ENCODE data around the gene EEF2KMT. TPM values are rescaled to one million over a fixed set of nuclear protein-coding genes. Genes with fewer than 3 reads are reported as not detected.

EEF2KMT gene
- total and polyA plus RNA-seq, 2 of the 8 experiments (the other 6 are each of a cell fraction or from before 2014, with no cell fraction given): 35.8 to 37.0 TPM

- Histone ChIP-seq H4K8ac (ENCODE audit: extremely low read depth, insufficient read depth, low read length) (no peak overlapping the region; the same call in 1 of the 2 replicates), H3K36me3 (ENCODE audit: control insufficient read depth in 2 of 4, insufficient read depth in 4 of 4, low read length in 3 of 4) (no peaks in the 10 kb centered on the region), H3K4me1 (replicated peaks in 1 of 4; ENCODE audit: control insufficient read depth in 3 of 4, insufficient read depth in 4 of 4, low read length in 3 of 4) (peaks cover 0 to 21% (median 14%) of the 10 kb centered on the region in 4 experiments; a peak in 6 of 7 replicates), H3K27ac (ENCODE audit: low read depth, low read length) (no peak overlapping the region), H3K9me3 (ENCODE audit: insufficient read depth in 2 of 2, low read depth in 1 of 2, low read length in 1 of 2) (no peaks in the 10 kb centered on the region), H3K18ac (ENCODE audit: extremely low read depth, low read length) (peak overlapping the region; percentile 73; the same call in 1 of the 2 replicates), H3K4ac (replicated peaks; ENCODE audit: insufficient read length, low read depth, low read length) (no peak overlapping the region), H2BK15ac (ENCODE audit: low read length) (0 out of 2 replicates have a peak overlapping the region, but pooled peaks have one; percentile 49), H3K23ac (ENCODE audit: insufficient read length) (no peak overlapping the region), H2BK120ac (replicated peaks; ENCODE audit: low read depth, low read length) (no peak overlapping the region), H3K79me2 (ENCODE audit: control insufficient read depth in 1 of 2, insufficient read depth in 2 of 2, low read length in 2 of 2) (no peaks in the 10 kb centered on the region), H3K9ac (replicated peaks in 1 of 4; ENCODE audit: extremely low read depth in 1 of 4, low read depth in 3 of 4, low read length in 3 of 4) (no peak overlapping the region), H4K20me1 (replicated peaks in 1 of 2; ENCODE audit: control insufficient read depth in 1 of 2, insufficient read depth in 2 of 2, low read length in 2 of 2) (no peaks in the 10 kb centered on the region), H2AK5ac (ENCODE audit: low read depth, low read length) (no peak overlapping the region), H3K4me3 (ENCODE audit: extremely low read depth in 1 of 4, insufficient read depth in 2 of 4, low read depth in 3 of 4, low read length in 4 of 4) (no peak overlapping the region), H2BK12ac (ENCODE audit: low read depth, low read length) (no peak overlapping the region), H3K56ac (replicated peaks; ENCODE audit: insufficient read length, low read depth, low read length) (no peak overlapping the region), H2BK5ac (ENCODE audit: low read depth, low read length) (no peak overlapping the region), H3K14ac (ENCODE audit: insufficient read length) (no peak overlapping the region), H4K5ac (ENCODE audit: insufficient read length, low read depth, low read length) (no peak overlapping the region), H3K23me2 (ENCODE audit: low read depth, low read length) (no peaks in the 10 kb centered on the region; the same call in 1 of the 2 replicates), H2BK20ac (ENCODE audit: low read length) (no peak overlapping the region), H2AFZ (ENCODE audit: low read length) (no peak overlapping the region), H3K27me3 (replicated peaks in 1 of 4; ENCODE audit: control insufficient read depth in 3 of 4, extremely low read depth in 1 of 4, insufficient read depth in 3 of 4, low read length in 3 of 4) (no peaks in the 10 kb centered on the region), H3K4me2 (ENCODE audit: insufficient read depth in 1 of 2, low read depth in 2 of 2, low read length in 2 of 2) (no peak overlapping the region), H4K91ac (replicated peaks; ENCODE audit: insufficient read length, low read length) (no peak overlapping the region), H3K79me1 (ENCODE audit: low read depth, low read length) (no peaks in the 10 kb centered on the region)
- ChIA-PET POLR2A (ENCODE audit: partially characterized antibody) (interaction anchor here (0.7 to 1.6 kb wide), 5 partner anchors 16 to 423 kb away, joined by 3 to 5 read pairs (median 3); partner anchors contain the start of gene ALG1), CTCF (ENCODE audit: partially characterized antibody) (interaction anchor here (0.6 to 28.8 kb wide), 10 partner anchors 10 to 117 kb away, joined by 3 to 625 read pairs (median 7); partner anchors contain the start of genes ALG1 and C16orf89)
- FAIRE-seq (peak; percentile 58), DNase-seq (ENCODE audit: low read depth in 1 of 2, low spot score in 2 of 2) (peak in 1 of 2 experiments; percentile 81)
- 38% methylated on average over 11 of the region's 11 CpGs; no CpG with 5 or more reads in 1 of the 2 experiments for WGBS, 2 experiments (ENCODE audit: extremely low coverage in 1 of 2, insufficient coverage in 1 of 2, insufficient read length in 1 of 2, insufficient replicate concordance in 2 of 2, low coverage in 1 of 2, low lambda C conversion rate in 2 of 2, missing lambda C conversion rate in 1 of 2)
- TF ChIP-seq NANOG (IDR thresholded peaks at IDR 0.05; ENCODE audit: insufficient read depth, low read depth, low read length, poor library complexity, severe bottlenecking) (peak; percentile 19), RAD21 (IDR thresholded peaks at IDR 0.05 in 1 of 2, conservative IDR thresholded peaks at IDR 0.05 in 1 of 2; ENCODE audit: low read depth in 2 of 2, low read length in 2 of 2) (peak; percentile 87 to 94), SAP30 (IDR thresholded peaks at IDR 0.05; ENCODE audit: insufficient read depth, insufficient replicate concordance, low read length) (no peak), CREB1 (IDR thresholded peaks at IDR 0.05) (0 out of 2 replicates have a peak, but pooled peaks have one; percentile 21), CTCF (IDR thresholded peaks at IDR 0.05; ENCODE audit: control extremely low read depth in 1 of 3, insufficient read depth in 1 of 3, low read depth in 1 of 3, low read length in 3 of 3) (peak; percentile 90 to 94 (median 94))
These were observed 41.2 kb downstream of the EEF2KMT start for GRCh38 chr16:5056352-5056751.

Measured in H1 (cell line).